MM.1S (cell line): ENCODE measurements around the gene FOXN3.

Source experiments
- DNase-seq: peaks from one replicate; pipeline ENCODE4 v3.0.0-alpha.2; 2015
- H2AFZ ChIP-seq: fragments of 300-600 bp; sonication (generic); 2 replicates; pipeline ENCODE4 v1.6.0; 2016; ENCODE audit warnings: antibody characterized with exemption, low read length
- H3F3A ChIP-seq: fragments of 300-600 bp; sonication (generic); 2 replicates; pipeline ENCODE4 v1.6.1; 2016; ENCODE audit warnings: mild to moderate bottlenecking, antibody characterized with exemption, low read length, moderate library complexity, mixed read lengths; ENCODE audit not compliant: insufficient read depth
- H3K27ac ChIP-seq: fragments of 300-600 bp; sonication (generic); 2 replicates; pipeline ENCODE4 v1.5.1; 2016; ENCODE audit warnings: mild to moderate bottlenecking, low read length
- H3K27me3 ChIP-seq: fragments of 300-600 bp; sonication (generic); replicated peaks from 2 replicates; pipeline ENCODE4 v1.6.0; 2016; ENCODE audit warnings: low read length; ENCODE audit not compliant: insufficient read depth
- H3K36me3 ChIP-seq: fragments of 300-600 bp; sonication (generic); replicated peaks from 2 replicates; pipeline ENCODE4 v1.6.1; 2016; ENCODE audit warnings: mild to moderate bottlenecking, low read length, mixed read lengths; ENCODE audit not compliant: insufficient read depth
- H3K4me1 ChIP-seq: fragments of 300-600 bp; sonication (generic); 2 replicates; pipeline ENCODE4 v1.6.1; 2016; ENCODE audit warnings: low read length, mixed read lengths
- H3K4me2 ChIP-seq: fragments of 300-600 bp; sonication (generic); 2 replicates; pipeline ENCODE4 v1.6.0; 2016; ENCODE audit warnings: low read depth, low read length
- H3K4me3 ChIP-seq: fragments of 300-600 bp; sonication (generic); 2 replicates; pipeline ENCODE4 v1.5.1; 2016; ENCODE audit warnings: low read length, mixed read lengths
- H3K79me2 ChIP-seq: fragments of 300-600 bp; sonication (generic); 2 replicates; pipeline ENCODE4 v1.6.1; 2016; ENCODE audit warnings: mixed run types, low read length, mixed read lengths
- H3K9ac ChIP-seq: fragments of 300-600 bp; sonication (generic); 2 replicates; pipeline ENCODE4 v1.6.1; 2016; ENCODE audit warnings: low read length, mixed read lengths
- H3K9me2 ChIP-seq: fragments of 300-600 bp; sonication (generic); replicated peaks from 2 replicates; pipeline ENCODE4 v1.6.1; 2016; ENCODE audit warnings: mild to moderate bottlenecking, low read length, mixed read lengths; ENCODE audit not compliant: insufficient read depth
- H3K9me3 ChIP-seq: fragments of 300-600 bp; sonication (generic); replicated peaks from 2 replicates; pipeline ENCODE4 v1.6.1; 2016; ENCODE audit warnings: mild to moderate bottlenecking, low read length, mixed read lengths; ENCODE audit not compliant: insufficient read depth
- H4K20me1 ChIP-seq: fragments of 300-600 bp; sonication (generic); 2 replicates; pipeline ENCODE4 v1.6.1; 2016; ENCODE audit warnings: mild to moderate bottlenecking, low read length, moderate library complexity, mixed read lengths; ENCODE audit not compliant: insufficient read depth
- EZH2 ChIP-seq: fragments of 300-600 bp; sonication (generic); optimal IDR thresholded peaks from 2 replicates; pipeline ENCODE3; 2017; ENCODE audit warnings: low read depth, mild to moderate bottlenecking, antibody characterized with exemption, low read length, mixed read lengths
- EZH2phosphoT487 ChIP-seq: fragments of 300-600 bp; sonication (generic); IDR thresholded peaks from 2 replicates; pipeline ENCODE4 v1.6.1; 2018; ENCODE audit warnings: antibody characterized with exemption, low read length
- TF ChIP-seq, protein P1 (sequence below): fragments of 300-600 bp; sonication (generic); IDR thresholded peaks from 2 replicates; pipeline ENCODE4 v1.5.1; 2016; ENCODE audit warnings: antibody characterized with exemption, low read length, mixed read lengths

FOXN3 gene

DNA sequence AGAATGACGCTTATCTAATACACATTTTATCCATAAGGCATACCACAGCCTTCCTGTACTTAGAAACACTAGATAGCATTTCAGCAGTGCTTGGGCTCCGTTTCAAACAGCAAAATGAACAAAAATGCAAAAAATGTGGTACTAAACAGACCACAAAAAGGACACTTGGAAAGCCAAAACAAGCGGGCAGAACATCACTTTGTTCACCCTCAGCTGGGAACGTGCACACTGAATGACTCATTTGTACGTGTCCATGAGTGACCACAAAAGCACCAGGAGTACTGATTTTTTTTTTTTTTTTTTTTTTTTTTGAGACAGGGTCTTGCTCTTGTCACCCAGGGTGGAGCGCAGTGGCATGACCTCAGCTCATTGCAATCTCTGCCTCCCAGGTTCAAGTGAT is 8.9 kb upstream of the FOXN3 start:
- no peaks in the 10 kb centered on the region for H3K27me3 ChIP-seq
- no peaks in the 10 kb centered on the region for H4K20me1 ChIP-seq
- no peak overlapping the region for H3K9ac ChIP-seq
- DNase-seq, result no peak
- H3K27ac ChIP-seq, result no peak overlapping the region
- peaks cover 15% of the 10 kb centered on the region for H3K4me1 ChIP-seq
- TF ChIP-seq, protein P1, sequence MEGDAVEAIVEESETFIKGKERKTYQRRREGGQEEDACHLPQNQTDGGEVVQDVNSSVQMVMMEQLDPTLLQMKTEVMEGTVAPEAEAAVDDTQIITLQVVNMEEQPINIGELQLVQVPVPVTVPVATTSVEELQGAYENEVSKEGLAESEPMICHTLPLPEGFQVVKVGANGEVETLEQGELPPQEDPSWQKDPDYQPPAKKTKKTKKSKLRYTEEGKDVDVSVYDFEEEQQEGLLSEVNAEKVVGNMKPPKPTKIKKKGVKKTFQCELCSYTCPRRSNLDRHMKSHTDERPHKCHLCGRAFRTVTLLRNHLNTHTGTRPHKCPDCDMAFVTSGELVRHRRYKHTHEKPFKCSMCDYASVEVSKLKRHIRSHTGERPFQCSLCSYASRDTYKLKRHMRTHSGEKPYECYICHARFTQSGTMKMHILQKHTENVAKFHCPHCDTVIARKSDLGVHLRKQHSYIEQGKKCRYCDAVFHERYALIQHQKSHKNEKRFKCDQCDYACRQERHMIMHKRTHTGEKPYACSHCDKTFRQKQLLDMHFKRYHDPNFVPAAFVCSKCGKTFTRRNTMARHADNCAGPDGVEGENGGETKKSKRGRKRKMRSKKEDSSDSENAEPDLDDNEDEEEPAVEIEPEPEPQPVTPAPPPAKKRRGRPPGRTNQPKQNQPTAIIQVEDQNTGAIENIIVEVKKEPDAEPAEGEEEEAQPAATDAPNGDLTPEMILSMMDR, result no peak
- TF ChIP-seq EZH2phosphoT487 (no peak), EZH2 (no peak)
- H3F3A ChIP-seq, result peaks cover 21% of the 10 kb centered on the region
- peaks cover 13% of the 10 kb centered on the region for H3K79me2 ChIP-seq
- no peak overlapping the region for H3K4me3 ChIP-seq
- no peaks in the 10 kb centered on the region for H3K36me3 ChIP-seq
- no peaks in the 10 kb centered on the region for H3K9me3 ChIP-seq
- H3K4me2 ChIP-seq, result no peak overlapping the region
- no peak overlapping the region for H2AFZ ChIP-seq
- H3K9me2 ChIP-seq, result no peaks in the 10 kb centered on the region

DNA sequence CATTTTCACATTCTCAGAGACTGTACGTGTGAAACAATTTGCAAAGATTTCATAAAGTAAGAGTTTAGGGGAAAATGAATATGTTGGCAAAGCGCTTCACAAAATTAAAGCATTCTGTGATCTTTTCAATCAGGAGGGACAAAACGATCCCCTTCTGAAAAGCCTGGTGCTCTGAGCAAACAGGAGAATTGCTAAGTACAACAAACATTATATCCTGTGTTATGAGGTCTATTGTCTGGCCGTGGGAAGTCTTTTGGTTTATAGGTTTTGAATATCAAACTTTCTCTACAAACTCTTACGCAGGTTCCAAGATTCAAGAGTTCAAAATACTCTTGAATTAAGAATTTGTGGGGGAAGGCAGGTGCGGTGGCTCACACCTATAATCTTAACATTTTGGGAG is 7.2 kb upstream of the FOXN3 start:
- peaks cover 7% of the 10 kb centered on the region for H3F3A ChIP-seq
- peaks cover 14% of the 10 kb centered on the region for H3K4me1 ChIP-seq
- no peak overlapping the region for H3K27ac ChIP-seq
- H3K27me3 ChIP-seq, result no peaks in the 10 kb centered on the region
- no peaks in the 10 kb centered on the region for H3K36me3 ChIP-seq
- H3K4me2 ChIP-seq, result no peak overlapping the region
- H2AFZ ChIP-seq, result no peak overlapping the region
- DNase-seq, result no peak
- TF ChIP-seq, protein P1, result no peak
- TF ChIP-seq EZH2, result no peak
- H3K9me3 ChIP-seq, result no peaks in the 10 kb centered on the region
- no peak overlapping the region for H3K4me3 ChIP-seq
- no peaks in the 10 kb centered on the region for H4K20me1 ChIP-seq
- no peak overlapping the region for H3K9ac ChIP-seq
- H3K9me2 ChIP-seq, result no peaks in the 10 kb centered on the region
- peaks cover 13% of the 10 kb centered on the region for H3K79me2 ChIP-seq

DNA sequence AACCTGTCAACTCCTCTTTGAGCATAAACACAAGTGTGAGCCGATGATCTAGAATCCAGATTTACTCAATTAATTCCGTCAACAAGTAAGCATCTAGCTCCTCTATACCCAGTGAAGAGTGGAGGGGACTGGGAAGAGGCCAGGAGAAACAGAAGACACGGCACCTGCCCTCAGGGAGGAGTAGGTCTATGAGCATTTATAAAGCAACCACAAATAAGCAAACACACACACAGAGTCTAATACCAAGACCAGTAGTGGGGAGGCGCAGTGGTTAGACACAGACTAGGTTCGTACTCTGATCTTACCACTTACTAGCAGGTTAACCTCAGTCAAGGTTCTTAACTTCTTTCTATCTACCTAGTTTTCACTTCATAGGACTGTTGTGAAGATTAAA is 5.9 kb upstream of the FOXN3 start:
- H4K20me1 ChIP-seq, result no peaks in the 10 kb centered on the region
- H3K9me2 ChIP-seq, result no peaks in the 10 kb centered on the region
- H3K27ac ChIP-seq, result no peak overlapping the region
- no peak overlapping the region for H3K9ac ChIP-seq
- no peak overlapping the region for H2AFZ ChIP-seq
- no peaks in the 10 kb centered on the region for H3K27me3 ChIP-seq
- H3K4me2 ChIP-seq, result no peak overlapping the region
- H3K9me3 ChIP-seq, result no peaks in the 10 kb centered on the region
- no peaks in the 10 kb centered on the region for H3K36me3 ChIP-seq
- no peaks in the 10 kb centered on the region for H3F3A ChIP-seq
- H3K4me1 ChIP-seq, result peaks cover under 1% of the 10 kb centered on the region; the same call in 1 of the 2 replicates
- no peak for DNase-seq
- H3K4me3 ChIP-seq, result no peak overlapping the region
- TF ChIP-seq, protein P1, result no peak
- TF ChIP-seq EZH2 (no peak), EZH2phosphoT487 (no peak)
- H3K79me2 ChIP-seq, result peaks cover 3% of the 10 kb centered on the region; the same call in 1 of the 2 replicates
